WTC11 (cell line): Measurements from ENCODE around the gene PPP1R14B. TPM values are rescaled to one million over a fixed set of nuclear protein-coding genes. Genes with fewer than 3 reads are reported as not detected.

Source experiments
- CREB1 ChIP-seq: sonication (generic); formaldehyde crosslinking; IDR thresholded peaks from 2 replicates; pipeline ENCODE4 v1.8.0; 2023; ENCODE audit warnings: mild to moderate bottlenecking, missing genetic modification reagents
- ELF4 ChIP-seq: sonication (generic); formaldehyde crosslinking; IDR thresholded peaks from 2 replicates; pipeline ENCODE4 v1.8.1; 2022; ENCODE audit warnings: low read depth, mild to moderate bottlenecking, moderate library complexity, missing genetic modification reagents
- ETV6 ChIP-seq: sonication (generic); formaldehyde crosslinking; IDR thresholded peaks from 2 replicates; pipeline ENCODE4 v1.8.1; 2022; ENCODE audit warnings: mild to moderate bottlenecking, missing genetic modification reagents
- FOXK1 ChIP-seq: sonication (generic); formaldehyde crosslinking; IDR thresholded peaks from 2 replicates; pipeline ENCODE4 v1.8.0; 2022; ENCODE audit warnings: mild to moderate bottlenecking, moderate library complexity, missing genetic modification reagents
- FOXP1 ChIP-seq: sonication (generic); formaldehyde crosslinking; IDR thresholded peaks from 2 replicates; pipeline ENCODE4 v1.8.0; 2022; ENCODE audit warnings: missing genetic modification reagents, mild to moderate bottlenecking, moderate library complexity, borderline replicate concordance
- IRF2 ChIP-seq: sonication (generic); formaldehyde crosslinking; IDR thresholded peaks from 2 replicates; pipeline ENCODE4 v1.8.0; 2022; ENCODE audit warnings: low read depth, missing genetic modification reagents, borderline replicate concordance
- JUN ChIP-seq: sonication (generic); formaldehyde crosslinking; IDR thresholded peaks from 2 replicates; pipeline ENCODE4 v1.8.0; 2023; ENCODE audit warnings: mild to moderate bottlenecking, missing genetic modification reagents
- OVOL2 ChIP-seq: fragments of 250-450 bp; sonication (Bioruptor Pico); IDR thresholded peaks from 2 replicates; pipeline ENCODE4 v1.9.0; 2021; ENCODE audit warnings: mild to moderate bottlenecking, borderline replicate concordance
- PRRX2 ChIP-seq: fragments of 250-450 bp; sonication (Bioruptor Pico); IDR thresholded peaks from 2 replicates; pipeline ENCODE4 v1.8.0; 2021; ENCODE audit warnings: mild to moderate bottlenecking
- RELA ChIP-seq: sonication (generic); formaldehyde crosslinking; IDR thresholded peaks from 2 replicates; pipeline ENCODE4 v1.8.1; 2022; ENCODE audit warnings: missing genetic modification reagents, mild to moderate bottlenecking, borderline replicate concordance
- SMAD4 ChIP-seq: sonication (generic); formaldehyde crosslinking; IDR thresholded peaks from 2 replicates; pipeline ENCODE4 v1.8.0; 2022; ENCODE audit warnings: mild to moderate bottlenecking, missing genetic modification reagents
- TEAD4 ChIP-seq: sonication (generic); formaldehyde crosslinking; IDR thresholded peaks from 2 replicates; pipeline ENCODE4 v1.8.0; 2022; ENCODE audit warnings: mild to moderate bottlenecking, missing genetic modification reagents
- TP53 ChIP-seq: sonication (generic); formaldehyde crosslinking; IDR thresholded peaks from 2 replicates; pipeline ENCODE4 v1.8.1; 2023; ENCODE audit warnings: mild to moderate bottlenecking, missing genetic modification reagents
- ZBTB21 ChIP-seq: sonication (generic); formaldehyde crosslinking; IDR thresholded peaks from 2 replicates; pipeline ENCODE4 v1.8.1; 2023; ENCODE audit warnings: mild to moderate bottlenecking, missing genetic modification reagents, borderline replicate concordance
- ZNF121 ChIP-seq: sonication (generic); formaldehyde crosslinking; IDR thresholded peaks from 2 replicates; pipeline ENCODE4 v1.8.0; 2023; ENCODE audit warnings: missing genetic modification reagents
- ZNF138 ChIP-seq: sonication (generic); formaldehyde crosslinking; conservative IDR thresholded peaks from 2 replicates; pipeline ENCODE4 v1.8.1; 2022; ENCODE audit warnings: mild to moderate bottlenecking, moderate library complexity, missing genetic modification reagents
- ZNF423 ChIP-seq: fragments of 250-450 bp; sonication (Bioruptor Pico); IDR thresholded peaks from 2 replicates; pipeline ENCODE4 v2.1.2; 2022; ENCODE audit warnings: mild to moderate bottlenecking, moderate library complexity
- total RNA-seq: library from RNA; stranded (reverse); gene quantifications from 3 replicates; pipeline ENCODE4 v1.2.3, GENCODE V29; 2021
- TF ChIP-seq, protein P1 (sequence below): sonication (generic); formaldehyde crosslinking; IDR thresholded peaks from 2 replicates; pipeline ENCODE4 v1.8.1; 2022; ENCODE audit warnings: mild to moderate bottlenecking, missing genetic modification reagents, moderate library complexity, borderline replicate concordance
- TF ChIP-seq, protein P2 (sequence below): sonication (generic); formaldehyde crosslinking; IDR thresholded peaks from 2 replicates; pipeline ENCODE4 v1.8.0; 2022; ENCODE audit warnings: mild to moderate bottlenecking, missing genetic modification reagents
- TF ChIP-seq, protein P3 (sequence below): sonication (generic); formaldehyde crosslinking; IDR thresholded peaks from 2 replicates; pipeline ENCODE4 v1.8.0; 2023; ENCODE audit warnings: missing genetic modification reagents
- TF ChIP-seq, protein P4 (sequence below): sonication (generic); formaldehyde crosslinking; IDR thresholded peaks from 2 replicates; pipeline ENCODE4 v1.8.1; 2023; ENCODE audit warnings: mild to moderate bottlenecking, missing genetic modification reagents, moderate library complexity
- TF ChIP-seq, protein P5 (sequence below): fragments of 250-450 bp; sonication (Bioruptor Pico); IDR thresholded peaks from 2 replicates; pipeline ENCODE4 v1.8.0; 2021; ENCODE audit warnings: mild to moderate bottlenecking
- TF ChIP-seq, protein P6 (sequence below): sonication (generic); formaldehyde crosslinking; IDR thresholded peaks from 2 replicates; pipeline ENCODE4 v1.8.0; 2023; ENCODE audit warnings: missing genetic modification reagents, mild to moderate bottlenecking, borderline replicate concordance
- TF ChIP-seq, protein P7 (sequence below): sonication (generic); formaldehyde crosslinking; IDR thresholded peaks from 2 replicates; pipeline ENCODE4 v1.8.1; 2022; ENCODE audit warnings: missing genetic modification reagents, borderline replicate concordance

The PPP1R14B gene
- total RNA-seq, 1 experiment from 2014 or later: 471 TPM

DNA sequence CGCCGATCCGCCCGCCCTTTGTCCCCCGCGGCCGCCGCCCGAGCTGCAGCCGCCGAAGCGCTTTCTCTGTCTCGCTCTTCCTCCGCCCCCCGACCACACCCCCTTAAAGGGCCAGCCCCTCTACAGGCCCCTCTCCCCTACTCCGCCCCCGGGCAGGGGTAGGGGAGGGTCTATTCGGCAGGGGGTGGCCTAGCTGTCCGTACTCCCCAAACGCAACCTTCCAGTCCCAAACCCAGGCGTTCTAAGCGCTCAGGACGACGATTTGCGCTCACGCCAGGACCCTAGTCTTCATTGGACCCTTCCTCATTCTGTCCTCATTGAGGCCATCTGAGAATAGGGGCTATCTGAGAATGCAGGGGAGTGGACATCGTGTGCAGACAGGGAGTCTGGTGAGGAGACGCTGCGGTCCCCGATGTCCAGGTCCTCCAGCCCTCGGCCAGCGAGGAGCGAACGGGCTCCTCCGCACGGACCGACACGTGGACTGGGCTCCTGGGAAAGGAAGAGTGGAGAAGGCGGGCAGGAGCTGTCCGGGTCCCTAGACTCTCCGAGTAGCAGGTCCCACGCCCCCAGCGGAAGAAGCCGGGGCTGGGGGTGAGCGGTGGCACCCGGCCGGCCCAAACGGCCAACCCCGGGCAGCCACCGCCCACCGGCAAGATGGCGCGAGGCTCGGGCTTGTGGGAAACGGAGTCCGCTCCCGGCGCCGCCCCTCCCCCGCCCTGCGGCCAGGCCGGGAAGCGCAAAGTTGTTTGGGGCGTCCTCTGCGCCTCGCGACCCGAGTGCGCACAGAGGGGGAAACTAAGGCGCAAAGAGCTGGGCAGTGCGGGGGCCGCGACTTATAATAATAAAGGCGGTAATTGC, at the start of gene PPP1R14B (continued):
- TF ChIP-seq, protein P1, sequence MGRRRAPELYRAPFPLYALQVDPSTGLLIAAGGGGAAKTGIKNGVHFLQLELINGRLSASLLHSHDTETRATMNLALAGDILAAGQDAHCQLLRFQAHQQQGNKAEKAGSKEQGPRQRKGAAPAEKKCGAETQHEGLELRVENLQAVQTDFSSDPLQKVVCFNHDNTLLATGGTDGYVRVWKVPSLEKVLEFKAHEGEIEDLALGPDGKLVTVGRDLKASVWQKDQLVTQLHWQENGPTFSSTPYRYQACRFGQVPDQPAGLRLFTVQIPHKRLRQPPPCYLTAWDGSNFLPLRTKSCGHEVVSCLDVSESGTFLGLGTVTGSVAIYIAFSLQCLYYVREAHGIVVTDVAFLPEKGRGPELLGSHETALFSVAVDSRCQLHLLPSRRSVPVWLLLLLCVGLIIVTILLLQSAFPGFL (CRISPR knock-in tag): no peak
- no peak for TF ChIP-seq TEAD4 (CRISPR knock-in tag)
- TF ChIP-seq FOXK1 (CRISPR knock-in tag): 0 out of 2 replicates have a peak, but pooled peaks have one; percentile 14
- no peak for TF ChIP-seq OVOL2 (CRISPR knock-in tag)
- TF ChIP-seq SMAD4 (CRISPR knock-in tag): no peak
- no peak for TF ChIP-seq PRRX2 (CRISPR knock-in tag)
- TF ChIP-seq ZNF423: no peak
- TF ChIP-seq IRF2 (CRISPR knock-in tag): no peak
- TF ChIP-seq, protein P2, sequence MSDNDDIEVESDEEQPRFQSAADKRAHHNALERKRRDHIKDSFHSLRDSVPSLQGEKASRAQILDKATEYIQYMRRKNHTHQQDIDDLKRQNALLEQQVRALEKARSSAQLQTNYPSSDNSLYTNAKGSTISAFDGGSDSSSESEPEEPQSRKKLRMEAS (CRISPR knock-in tag): peak; percentile 77
- TF ChIP-seq, protein P3, sequence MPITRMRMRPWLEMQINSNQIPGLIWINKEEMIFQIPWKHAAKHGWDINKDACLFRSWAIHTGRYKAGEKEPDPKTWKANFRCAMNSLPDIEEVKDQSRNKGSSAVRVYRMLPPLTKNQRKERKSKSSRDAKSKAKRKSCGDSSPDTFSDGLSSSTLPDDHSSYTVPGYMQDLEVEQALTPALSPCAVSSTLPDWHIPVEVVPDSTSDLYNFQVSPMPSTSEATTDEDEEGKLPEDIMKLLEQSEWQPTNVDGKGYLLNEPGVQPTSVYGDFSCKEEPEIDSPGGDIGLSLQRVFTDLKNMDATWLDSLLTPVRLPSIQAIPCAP (CRISPR knock-in tag): peak; percentile 35; the same call in 1 of the 2 replicates
- TF ChIP-seq CREB1: no peak
- TF ChIP-seq, protein P4, sequence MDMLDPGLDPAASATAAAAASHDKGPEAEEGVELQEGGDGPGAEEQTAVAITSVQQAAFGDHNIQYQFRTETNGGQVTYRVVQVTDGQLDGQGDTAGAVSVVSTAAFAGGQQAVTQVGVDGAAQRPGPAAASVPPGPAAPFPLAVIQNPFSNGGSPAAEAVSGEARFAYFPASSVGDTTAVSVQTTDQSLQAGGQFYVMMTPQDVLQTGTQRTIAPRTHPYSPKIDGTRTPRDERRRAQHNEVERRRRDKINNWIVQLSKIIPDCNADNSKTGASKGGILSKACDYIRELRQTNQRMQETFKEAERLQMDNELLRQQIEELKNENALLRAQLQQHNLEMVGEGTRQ (CRISPR knock-in tag): 0 out of 2 replicates have a peak, but pooled peaks have one; percentile 20
- peak; percentile 32; the same call in 1 of the 2 replicates for TF ChIP-seq ZBTB21
- no peak for TF ChIP-seq JUN (CRISPR knock-in tag)
- no peak for TF ChIP-seq ZNF138 (CRISPR knock-in tag)
- TF ChIP-seq, protein P5, sequence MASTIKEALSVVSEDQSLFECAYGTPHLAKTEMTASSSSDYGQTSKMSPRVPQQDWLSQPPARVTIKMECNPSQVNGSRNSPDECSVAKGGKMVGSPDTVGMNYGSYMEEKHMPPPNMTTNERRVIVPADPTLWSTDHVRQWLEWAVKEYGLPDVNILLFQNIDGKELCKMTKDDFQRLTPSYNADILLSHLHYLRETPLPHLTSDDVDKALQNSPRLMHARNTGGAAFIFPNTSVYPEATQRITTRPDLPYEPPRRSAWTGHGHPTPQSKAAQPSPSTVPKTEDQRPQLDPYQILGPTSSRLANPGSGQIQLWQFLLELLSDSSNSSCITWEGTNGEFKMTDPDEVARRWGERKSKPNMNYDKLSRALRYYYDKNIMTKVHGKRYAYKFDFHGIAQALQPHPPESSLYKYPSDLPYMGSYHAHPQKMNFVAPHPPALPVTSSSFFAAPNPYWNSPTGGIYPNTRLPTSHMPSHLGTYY: no peak
- TF ChIP-seq, protein P6, sequence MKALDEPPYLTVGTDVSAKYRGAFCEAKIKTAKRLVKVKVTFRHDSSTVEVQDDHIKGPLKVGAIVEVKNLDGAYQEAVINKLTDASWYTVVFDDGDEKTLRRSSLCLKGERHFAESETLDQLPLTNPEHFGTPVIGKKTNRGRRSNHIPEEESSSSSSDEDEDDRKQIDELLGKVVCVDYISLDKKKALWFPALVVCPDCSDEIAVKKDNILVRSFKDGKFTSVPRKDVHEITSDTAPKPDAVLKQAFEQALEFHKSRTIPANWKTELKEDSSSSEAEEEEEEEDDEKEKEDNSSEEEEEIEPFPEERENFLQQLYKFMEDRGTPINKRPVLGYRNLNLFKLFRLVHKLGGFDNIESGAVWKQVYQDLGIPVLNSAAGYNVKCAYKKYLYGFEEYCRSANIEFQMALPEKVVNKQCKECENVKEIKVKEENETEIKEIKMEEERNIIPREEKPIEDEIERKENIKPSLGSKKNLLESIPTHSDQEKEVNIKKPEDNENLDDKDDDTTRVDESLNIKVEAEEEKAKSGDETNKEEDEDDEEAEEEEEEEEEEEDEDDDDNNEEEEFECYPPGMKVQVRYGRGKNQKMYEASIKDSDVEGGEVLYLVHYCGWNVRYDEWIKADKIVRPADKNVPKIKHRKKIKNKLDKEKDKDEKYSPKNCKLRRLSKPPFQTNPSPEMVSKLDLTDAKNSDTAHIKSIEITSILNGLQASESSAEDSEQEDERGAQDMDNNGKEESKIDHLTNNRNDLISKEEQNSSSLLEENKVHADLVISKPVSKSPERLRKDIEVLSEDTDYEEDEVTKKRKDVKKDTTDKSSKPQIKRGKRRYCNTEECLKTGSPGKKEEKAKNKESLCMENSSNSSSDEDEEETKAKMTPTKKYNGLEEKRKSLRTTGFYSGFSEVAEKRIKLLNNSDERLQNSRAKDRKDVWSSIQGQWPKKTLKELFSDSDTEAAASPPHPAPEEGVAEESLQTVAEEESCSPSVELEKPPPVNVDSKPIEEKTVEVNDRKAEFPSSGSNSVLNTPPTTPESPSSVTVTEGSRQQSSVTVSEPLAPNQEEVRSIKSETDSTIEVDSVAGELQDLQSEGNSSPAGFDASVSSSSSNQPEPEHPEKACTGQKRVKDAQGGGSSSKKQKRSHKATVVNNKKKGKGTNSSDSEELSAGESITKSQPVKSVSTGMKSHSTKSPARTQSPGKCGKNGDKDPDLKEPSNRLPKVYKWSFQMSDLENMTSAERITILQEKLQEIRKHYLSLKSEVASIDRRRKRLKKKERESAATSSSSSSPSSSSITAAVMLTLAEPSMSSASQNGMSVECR (CRISPR knock-in tag): peak; percentile 77; the same call in 1 of the 2 replicates
- TF ChIP-seq ELF4: no peak
- TF ChIP-seq FOXP1: peak; percentile 18; the same call in 1 of the 2 replicates
- no peak; the same call in none of the 2 replicates for TF ChIP-seq ETV6 (CRISPR knock-in tag)
- 0 out of 2 replicates have a peak, but pooled peaks have one; percentile 42 for TF ChIP-seq TP53 (CRISPR knock-in tag)
- TF ChIP-seq, protein P7, sequence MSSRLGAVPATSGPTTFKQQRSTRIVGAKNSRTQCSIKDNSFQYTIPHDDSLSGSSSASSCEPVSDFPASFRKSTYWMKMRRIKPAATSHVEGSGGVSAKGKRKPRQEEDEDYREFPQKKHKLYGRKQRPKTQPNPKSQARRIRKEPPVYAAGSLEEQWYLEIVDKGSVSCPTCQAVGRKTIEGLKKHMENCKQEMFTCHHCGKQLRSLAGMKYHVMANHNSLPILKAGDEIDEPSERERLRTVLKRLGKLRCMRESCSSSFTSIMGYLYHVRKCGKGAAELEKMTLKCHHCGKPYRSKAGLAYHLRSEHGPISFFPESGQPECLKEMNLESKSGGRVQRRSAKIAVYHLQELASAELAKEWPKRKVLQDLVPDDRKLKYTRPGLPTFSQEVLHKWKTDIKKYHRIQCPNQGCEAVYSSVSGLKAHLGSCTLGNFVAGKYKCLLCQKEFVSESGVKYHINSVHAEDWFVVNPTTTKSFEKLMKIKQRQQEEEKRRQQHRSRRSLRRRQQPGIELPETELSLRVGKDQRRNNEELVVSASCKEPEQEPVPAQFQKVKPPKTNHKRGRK: no peak
- TF ChIP-seq RELA (CRISPR knock-in tag): no peak
- no peak for TF ChIP-seq ZNF121 (CRISPR knock-in tag)
